Measurements from ENCODE around the gene GREB1. TPM values are rescaled to one million over a fixed set of nuclear protein-coding genes. Genes with fewer than 3 reads are reported as not detected.

The GREB1 gene
- total RNA-seq, 2 donors from 2014 or later: 3.1 to 7.6 TPM

DNA sequence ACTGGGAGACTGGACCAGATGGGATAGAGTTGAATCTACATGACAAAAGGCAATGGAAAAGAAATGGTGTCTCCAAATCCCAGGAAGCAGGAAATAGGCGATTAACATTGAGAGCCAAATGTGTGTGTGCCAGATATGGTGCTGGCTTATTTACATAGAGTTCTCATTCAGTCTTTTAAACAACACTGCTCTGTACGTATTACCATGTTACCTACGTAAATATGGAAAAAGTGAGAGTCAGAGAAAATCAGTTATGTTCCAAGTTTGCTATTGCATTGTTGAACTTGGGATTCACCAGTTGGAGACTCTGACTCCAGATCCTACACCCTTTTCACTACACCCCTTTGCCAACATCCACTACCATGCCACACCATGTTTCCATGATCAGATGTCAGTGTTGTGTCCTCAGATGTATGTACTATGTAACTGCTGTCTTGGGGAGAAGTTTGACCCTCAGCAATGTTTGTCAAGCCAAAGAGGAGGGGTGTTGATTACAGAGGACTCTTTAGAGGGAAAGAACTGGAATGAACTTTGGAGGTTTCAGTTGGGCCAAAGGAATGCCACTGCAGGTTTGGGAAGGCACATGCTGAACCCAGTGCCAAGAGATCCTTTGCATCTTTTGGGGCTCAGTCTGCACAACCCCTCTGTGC is 19.6 kb upstream of the GREB1 start:
- H3K9me3 ChIP-seq: no peaks in the 10 kb centered on the region
- H3K4me3 ChIP-seq: no peak overlapping the region
- DNase-seq (ENCODE audit: low spot score): no peak
- H3K36me3 ChIP-seq: no peaks in the 10 kb centered on the region
- H3K27ac ChIP-seq: no peak overlapping the region
- no peaks in the 10 kb centered on the region for H3K4me1 ChIP-seq
- no peak for TF ChIP-seq CTCF (IDR thresholded peaks at IDR 0.05)
- H3K27me3 ChIP-seq: no peaks in the 10 kb centered on the region

- Histone ChIP-seq H3K27ac (no peak overlapping the region), H3K36me3 (no peaks in the 10 kb centered on the region), H3K4me1 (no peaks in the 10 kb centered on the region), H3K9me3 (no peaks in the 10 kb centered on the region), H3K27me3 (no peaks in the 10 kb centered on the region), H3K4me3 (no peak overlapping the region)
- TF ChIP-seq CTCF (IDR thresholded peaks at IDR 0.05): no peak
- no peak for DNase-seq (ENCODE audit: low spot score)
These were observed 18.9 kb upstream of the GREB1 start for GRCh38 chr2:11514904-11515303.

- H3K4me1 ChIP-seq: no peaks in the 10 kb centered on the region
- DNase-seq (ENCODE audit: low spot score): no peak
- no peaks in the 10 kb centered on the region for H3K9me3 ChIP-seq
- H3K4me3 ChIP-seq: no peak overlapping the region
- no peak overlapping the region for H3K27ac ChIP-seq
- H3K27me3 ChIP-seq: no peaks in the 10 kb centered on the region
- no peaks in the 10 kb centered on the region for H3K36me3 ChIP-seq
- TF ChIP-seq CTCF (IDR thresholded peaks at IDR 0.05): no peak
These were observed 18.3 kb upstream of the GREB1 start for GRCh38 chr2:11515490-11515981.

DNA sequence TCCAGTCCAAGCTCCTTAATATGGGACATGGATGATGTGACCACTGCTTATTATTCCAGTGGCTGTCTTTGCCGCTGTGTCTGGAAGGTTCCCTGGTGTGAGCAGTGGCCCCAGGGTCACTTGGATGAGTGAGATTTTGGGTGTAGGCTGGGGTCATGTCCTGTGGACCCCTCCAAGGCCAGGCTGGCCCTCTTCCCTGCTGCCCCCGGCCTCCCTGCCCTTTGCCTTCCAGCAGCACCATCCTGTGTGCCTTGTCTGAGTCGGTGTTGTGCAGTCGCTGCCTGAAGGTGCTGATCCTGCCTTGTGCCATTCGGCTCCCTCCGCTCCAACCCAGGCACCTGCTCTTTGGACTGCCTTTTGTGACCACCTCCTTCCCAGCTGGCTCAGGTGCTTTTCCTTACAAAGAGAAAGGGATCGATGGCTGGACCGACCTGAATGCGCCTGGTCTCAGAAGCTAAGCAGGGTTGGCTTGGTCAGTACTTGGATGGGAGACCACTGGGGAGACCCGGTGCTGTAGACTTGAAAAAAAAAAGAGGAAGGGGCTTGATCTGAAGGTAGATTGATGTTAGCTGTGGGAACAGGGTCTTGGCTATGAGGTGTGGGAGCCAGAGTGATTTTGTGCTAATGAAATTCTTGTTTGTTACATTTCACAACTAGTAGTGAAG is 16.7 kb upstream of the GREB1 start:
- H3K27ac ChIP-seq: no peak overlapping the region
- H3K4me3 ChIP-seq: no peak overlapping the region
- no peak for TF ChIP-seq CTCF (IDR thresholded peaks at IDR 0.05)
- H3K36me3 ChIP-seq: no peaks in the 10 kb centered on the region
- H3K4me1 ChIP-seq: no peaks in the 10 kb centered on the region
- no peak for DNase-seq (ENCODE audit: low spot score)
- H3K27me3 ChIP-seq: no peaks in the 10 kb centered on the region
- H3K9me3 ChIP-seq: no peaks in the 10 kb centered on the region

DNA sequence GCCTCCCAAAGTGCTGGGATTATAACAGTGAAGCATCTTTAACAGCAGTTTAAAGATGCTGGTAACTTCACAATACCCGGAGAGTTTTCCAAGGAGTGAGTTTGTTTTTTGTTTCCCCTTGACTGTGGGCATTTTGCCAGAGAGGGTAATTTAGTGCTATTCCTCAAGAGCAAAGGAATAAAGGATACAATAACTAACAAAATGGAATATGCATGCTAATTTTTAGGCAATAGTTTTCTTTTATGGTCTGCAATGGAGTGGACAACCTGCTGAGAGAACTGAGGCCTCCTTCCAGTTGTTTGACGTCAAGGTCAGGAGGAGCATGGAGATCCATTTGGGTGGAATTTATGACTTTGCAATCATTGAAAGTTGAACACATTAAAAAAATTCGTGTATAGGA is 15.9 kb upstream of the GREB1 start:
- no peak overlapping the region for H3K27ac ChIP-seq
- no peak overlapping the region for H3K4me3 ChIP-seq
- no peak for DNase-seq (ENCODE audit: low spot score)

More for the DNA sequence above, 15.9 kb upstream of the GREB1 start:
- Histone ChIP-seq H3K4me1 (no peaks in the 10 kb centered on the region), H3K36me3 (no peaks in the 10 kb centered on the region), H3K9me3 (no peaks in the 10 kb centered on the region), H3K27me3 (no peaks in the 10 kb centered on the region)
- TF ChIP-seq CTCF (IDR thresholded peaks at IDR 0.05): no peak
